ENCODE data around the gene SPOCK1.
A peak's percentile ranks its signal among the peaks of the same experiment; 100 is the strongest.

GRCh38 chr5:137217599-137218200 lies 281.4 kb downstream of the SPOCK1 start:
- TF ChIP-seq POLR2A (IDR thresholded peaks at IDR 0.05; ENCODE audit: low read length) (no peak), BHLHE40 (IDR thresholded peaks at IDR 0.05; ENCODE audit: low read depth, low read length) (no peak), ESRRA (IDR thresholded peaks at IDR 0.05; ENCODE audit: borderline replicate concordance, low read length) (no peak), CTCF (IDR thresholded peaks at IDR 0.05) (no peak), NR3C1 (IDR thresholded peaks at IDR 0.05) (no peak), CEBPB (IDR thresholded peaks at IDR 0.05) (0 out of 4 replicates have a peak, but pooled peaks of 1 of the 2 experiments have one; percentile 5), ZFP36 (IDR thresholded peaks at IDR 0.05; ENCODE audit: borderline replicate concordance, partially characterized antibody) (no peak), SMC3 (IDR thresholded peaks at IDR 0.05) (no peak), JUN (IDR thresholded peaks at IDR 0.05) (no peak), ZSCAN20 (CRISPR knock-in tag; IDR thresholded peaks at IDR 0.05) (no peak)
